Testis (tissue), 3 donors: Measurements from ENCODE around the gene SLC38A3. TPM values are rescaled to one million over a fixed set of nuclear protein-coding genes. Genes with fewer than 3 reads are reported as not detected.
A peak's percentile ranks its signal among the peaks of the same experiment; 100 is the strongest.

ENCODE experiments used
- DNase-seq: peaks from one replicate; pipeline ENCODE4 v3.0.0-alpha.2; 2019
- H3K27ac ChIP-seq, 2 donors: fragments of 200-600 bp; sonication (generic); one replicate each; pipeline ENCODE4 v1.5.1; 2019
- H3K27me3 ChIP-seq: fragments of 200-600 bp; sonication (generic); one replicate; pipeline ENCODE4 v1.5.1; 2019
- H3K36me3 ChIP-seq: fragments of 200-600 bp; sonication (generic); one replicate; pipeline ENCODE4 v1.5.1; 2017; ENCODE audit warnings: low read depth; ENCODE audit errors: missing control alignments
- H3K4me1 ChIP-seq: fragments of 200-600 bp; sonication (generic); one replicate; pipeline ENCODE4 v1.5.1; 2019
- H3K4me3 ChIP-seq, 2 donors: fragments of 200-600 bp; sonication (generic); one replicate each; pipeline ENCODE4 v1.5.1; 2017 to 2019
- H3K9me3 ChIP-seq: fragments of 200-600 bp; sonication (generic); one replicate; pipeline ENCODE4 v1.5.1; 2017
- CTCF ChIP-seq, 3 experiments: fragments of 450-650 bp in 2 of 3; fragments of 200-600 bp in 1 of 3; sonication (generic) in 1 of 3; IDR thresholded peaks; one replicate each; pipeline ENCODE4 v1.5.1; 2016 to 2019; ENCODE audit warnings: antibody characterized with exemption in 3 of 3, mild to moderate bottlenecking in 2 of 3, moderate library complexity in 1 of 3
- POLR2A ChIP-seq: fragments of 450-650 bp; IDR thresholded peaks from one replicate; pipeline ENCODE4 v1.6.1; 2017; ENCODE audit warnings: antibody characterized with exemption, mild to moderate bottlenecking, moderate library complexity
- WGBS, 2 donors: methylation state at CpG; one replicate each; pipeline ENCODE4 v1.1.5; 2018; 5-methylcytosine and 5-hydroxymethylcytosine counted together
- intact Hi-C: fragments of 100-400 bp; cut with DNase I; formaldehyde crosslinking; loops from one replicate; pipeline ENCODE4 v1.15.1; 2023; ENCODE audit warnings: low total_unique reads
- polyA plus RNA-seq: library from polyadenylated mRNA; stranded (reverse); fragments of 350-450 nt; fragmentation: Illumina TruSeq; extraction: RNeasy Lipid Tissue Mini Kit (QIAGEN cat#74804); gene quantifications from one replicate; pipeline ENCODE4 v1.2.3, GENCODE V29; 2014; ENCODE audit warnings: low read depth, low replicate concordance; ENCODE audit not compliant: insufficient read depth
- total RNA-seq, 2 donors: library from RNA; depleted of rRNA; stranded (reverse); fragments of >200 nt; gene quantifications; one replicate each; pipeline ENCODE4 v1.2.3, GENCODE V29; 2016

SLC38A3 gene
- total and polyA plus RNA-seq, 3 donors from 2014 or later = 3.4 to 5.4 (median 4.3) TPM

DNA sequence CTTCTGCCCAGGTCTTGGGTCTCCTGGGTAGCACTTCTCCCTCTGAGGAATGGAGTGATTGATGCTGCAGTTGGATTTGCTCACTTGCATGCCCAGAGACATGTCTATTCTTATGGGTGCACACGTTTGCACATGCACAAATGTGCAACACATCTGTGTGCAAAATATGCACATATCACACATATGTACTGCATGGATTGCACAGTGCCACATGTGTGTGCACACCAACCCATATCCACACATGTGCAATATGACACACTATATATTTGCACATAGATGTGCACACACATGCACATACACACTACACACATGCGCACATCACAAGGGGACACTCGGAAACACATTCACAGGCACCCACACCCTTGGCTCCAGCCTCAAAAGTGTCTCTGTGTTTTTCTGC is 63.2 kb downstream of the SLC38A3 start:
- Histone ChIP-seq H3K4me3 (no peak overlapping the region), H3K36me3 (no peaks in the 10 kb centered on the region), H3K27ac (no peak overlapping the region), H3K27me3 (no peaks in the 10 kb centered on the region), H3K9me3 (no peaks in the 10 kb centered on the region), H3K4me1 (peaks cover 61% of the 10 kb centered on the region)
- no peak for DNase-seq
- intact Hi-C loops = no loop called here
- TF ChIP-seq CTCF (IDR thresholded peaks at IDR 0.05) (no peak), POLR2A (no peak)
- 51 to 65% methylated on average over 3 of the region's 3 CpGs for WGBS, 2 donors

DNA sequence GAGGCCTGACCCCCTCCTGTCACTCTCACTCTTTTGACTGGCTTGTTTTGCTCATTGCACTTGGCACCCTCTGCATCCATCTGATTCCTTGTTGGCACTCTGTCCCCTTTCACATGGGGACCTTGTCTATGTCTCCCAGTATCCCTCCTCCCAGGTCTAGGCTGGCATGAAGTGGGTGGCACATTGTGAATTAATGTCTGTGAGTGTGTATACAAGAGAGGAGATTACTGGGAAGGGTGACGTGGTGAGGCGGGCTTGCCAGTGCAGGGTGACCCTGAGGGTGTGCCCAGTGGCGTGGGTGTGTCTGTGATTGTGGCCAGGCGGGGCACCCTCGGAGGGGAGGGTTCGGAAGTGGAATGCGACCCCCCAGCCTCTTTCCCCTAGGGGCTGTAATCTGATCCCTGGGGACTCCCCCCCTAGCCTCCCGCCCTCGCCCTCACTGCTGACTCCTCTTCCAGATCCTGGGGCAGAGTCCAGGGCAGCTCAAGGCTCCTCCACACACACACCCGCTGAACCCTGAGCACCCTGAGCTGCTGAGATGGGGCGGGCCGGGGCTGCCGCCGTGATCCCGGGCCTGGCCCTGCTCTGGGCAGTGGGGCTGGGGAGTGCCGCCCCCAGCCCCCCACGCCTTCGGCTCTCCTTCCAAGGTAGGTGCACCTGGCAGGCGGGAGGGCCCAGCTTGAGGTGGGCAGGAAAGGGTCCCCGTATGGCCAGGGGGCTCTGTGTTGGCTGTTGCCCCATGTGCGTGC is 63.8 kb downstream of the SLC38A3 start, which contains the start of gene SEMA3B:
TSS of gene SEMA3B (plus strand) at position 445 of the 749 bp plus-strand sequence. CDS start at position 539, 94 bp downstream.
- peak; percentile 65 for DNase-seq
- Histone ChIP-seq H3K27ac (no peak within 1 kb of the TSS), H3K36me3 (no peaks in the 10 kb centered on the region), H3K4me3 (no peak within 1 kb of the TSS), H3K27me3 (no peaks in the 10 kb centered on the region), H3K4me1 (peaks cover 63% of the 10 kb centered on the region), H3K9me3 (no peaks in the 10 kb centered on the region)
- no peak for TF ChIP-seq CTCF (IDR thresholded peaks at IDR 0.05)
- no peak for TF ChIP-seq POLR2A
- WGBS, 2 donors = 38 to 43% methylated on average over 2 to 19 of the region's 21 CpGs
- intact Hi-C loops = no loop called here

DNA sequence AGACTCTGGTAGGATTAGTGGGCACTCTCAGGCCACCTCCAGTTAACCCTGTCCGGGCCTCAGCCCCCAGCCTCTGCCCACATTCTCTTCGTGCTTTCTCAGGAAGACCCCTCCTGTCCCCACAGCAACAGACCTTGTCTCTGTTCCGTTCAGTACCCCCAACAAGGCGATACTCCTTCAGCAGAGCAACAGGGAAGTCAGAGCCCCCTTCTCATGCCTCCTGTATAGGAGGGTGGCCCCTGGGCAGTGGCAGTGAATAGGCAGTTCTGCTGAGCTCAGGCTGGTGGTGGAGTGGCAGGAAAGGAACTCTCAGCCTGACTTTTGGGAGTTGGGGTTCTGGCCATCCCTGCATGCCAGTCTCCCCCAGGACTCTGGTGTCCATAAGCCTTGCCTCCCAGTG is 64.4 kb downstream of the SLC38A3 start:
- TF ChIP-seq POLR2A (no peak), CTCF (IDR thresholded peaks at IDR 0.05) (no peak)
- Histone ChIP-seq H3K27ac (no peak overlapping the region), H3K4me1 (peaks cover 57% of the 10 kb centered on the region), H3K9me3 (no peaks in the 10 kb centered on the region), H3K36me3 (no peaks in the 10 kb centered on the region), H3K27me3 (no peaks in the 10 kb centered on the region), H3K4me3 (no peak overlapping the region)
- 59 to 71% methylated on average over 4 of the region's 4 CpGs for WGBS, 2 donors
- no peak for DNase-seq
- intact Hi-C loops = no loop called here

- DNase-seq = no peak
- Histone ChIP-seq H3K27ac (no peak overlapping the region), H3K36me3 (no peaks in the 10 kb centered on the region), H3K9me3 (no peaks in the 10 kb centered on the region), H3K27me3 (no peaks in the 10 kb centered on the region), H3K4me3 (no peak overlapping the region), H3K4me1 (peaks cover 52% of the 10 kb centered on the region)
- intact Hi-C loops = loop anchor here (10.0 kb wide), 1 partner anchor 75 kb away; the partner anchor contains the start of gene GNAT1
- WGBS, 2 donors = 80 to 92% methylated on average over 2 to 8 of the region's 8 CpGs
- no peak for TF ChIP-seq CTCF (IDR thresholded peaks at IDR 0.05)
- no peak for TF ChIP-seq POLR2A
These were observed 64.9 kb downstream of the SLC38A3 start for GRCh38 chr3:50269977-50270413.
